Left lobe of liver (tissue), 2 donors: Measurements from ENCODE around the gene C1QTNF9B. TPM values are rescaled to one million over a fixed set of nuclear protein-coding genes. Genes with fewer than 3 reads are reported as not detected.
"Not testable (repeated sequence)": the region's sequence is repeated elsewhere in the genome, so short reads cannot be mapped to it uniquely, and the experiment has no call there.

Experiments used
- ATAC-seq: fragments of 200-7000 bp; cut with Tn5 transposase; one replicate; pipeline ENCODE4 v1.9.1; 2020; ENCODE audit warnings: mild to moderate bottlenecking, moderate library complexity
- DNase-seq: peaks from one replicate; pipeline ENCODE4 v3.0.0-alpha.2; 2020; ENCODE audit warnings: low spot score
- total RNA-seq: library from RNA; stranded (reverse); gene quantifications from one replicate; pipeline ENCODE4 v1.2.1, GENCODE V29; 2021
- donor health status: DM: no; HTN: no; CAD: no; lungs with moderate emphysema.
- donor health status: DM: no; HTN: yes; CAD: no.

The C1QTNF9B gene
- total RNA-seq, result not detected

DNA sequence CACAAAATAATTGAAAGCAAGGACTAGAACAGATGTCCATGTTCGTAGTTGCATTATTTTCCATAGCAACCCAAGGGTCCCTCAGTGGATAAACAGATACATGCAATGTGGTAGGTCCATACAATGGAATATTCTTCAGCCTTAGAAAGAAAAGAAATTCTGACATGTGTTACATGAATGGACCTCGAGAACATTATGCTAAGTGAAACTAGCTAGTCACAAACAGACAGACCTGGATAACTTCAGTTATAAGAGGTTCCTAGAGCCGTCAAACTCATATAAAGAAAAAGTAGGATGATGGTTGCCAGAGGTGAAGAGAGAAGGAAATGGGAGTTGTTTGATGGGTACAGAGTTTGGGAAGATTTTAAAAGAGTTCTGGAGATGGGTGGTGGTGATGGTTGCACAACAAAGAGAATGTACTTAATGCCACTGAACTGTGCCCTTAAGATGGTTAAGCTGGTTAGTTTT lies at the start of gene C1QTNF9B:
Gene C1QTNF9B, minus strand, starts transcription at position 51 of the 468 bp plus-strand sequence.
- not testable (repeated sequence) for DNase-seq, ATAC-seq

- ATAC-seq (no peak), DNase-seq (no peak)
Measured at GRCh38 chr13:23946900-23947299, 49.6 kb upstream of the C1QTNF9B start.

DNA sequence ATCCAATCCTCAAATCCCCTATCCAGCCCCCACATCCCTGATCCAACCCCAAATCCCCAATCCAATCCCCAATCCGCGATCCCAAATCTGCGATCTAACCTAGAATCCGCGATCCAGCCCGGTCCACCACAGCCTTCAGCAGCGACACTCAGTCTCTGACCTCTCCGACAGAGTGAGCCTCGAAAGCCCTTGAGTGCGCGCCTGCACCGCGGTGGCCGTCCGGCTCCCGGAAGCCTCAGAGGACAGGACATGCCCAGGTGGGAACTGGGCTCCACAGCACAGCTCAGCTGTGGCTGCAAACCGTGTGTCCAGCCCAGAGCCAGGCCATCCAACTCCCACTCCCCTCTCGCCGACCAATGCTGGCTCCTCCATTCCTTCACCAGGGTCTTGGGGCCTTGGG lies 48.8 kb upstream of the C1QTNF9B start:
- ATAC-seq (no peak), DNase-seq (no peak)

- ATAC-seq, result no peak
Measured at GRCh38 chr13:23945612-23946011, 48.3 kb upstream of the C1QTNF9B start.

DNA sequence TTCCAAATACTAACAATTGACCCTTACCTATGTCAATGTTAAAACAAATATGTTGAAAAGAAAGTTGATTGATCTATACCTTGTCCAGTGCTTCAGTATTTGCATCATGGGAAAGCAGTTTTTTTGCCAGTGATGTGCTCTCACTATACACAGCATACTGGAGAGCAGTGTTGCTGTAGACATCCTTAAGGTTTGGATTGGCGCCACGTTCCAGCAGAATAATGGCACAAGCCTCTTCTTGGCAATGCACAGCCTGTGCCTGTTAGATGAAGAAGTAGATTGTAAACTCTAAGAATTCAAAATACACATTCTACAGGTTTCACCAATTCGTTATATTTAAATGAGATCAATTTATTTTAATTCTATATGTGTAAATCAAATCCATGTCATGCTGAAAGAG lies 43.9 kb upstream of the C1QTNF9B start:
- DNase-seq (no peak), ATAC-seq (no peak)

More at GRCh38 chr13:23945612-23946011, 48.3 kb upstream of the C1QTNF9B start:
- DNase-seq, result no peak

DNA sequence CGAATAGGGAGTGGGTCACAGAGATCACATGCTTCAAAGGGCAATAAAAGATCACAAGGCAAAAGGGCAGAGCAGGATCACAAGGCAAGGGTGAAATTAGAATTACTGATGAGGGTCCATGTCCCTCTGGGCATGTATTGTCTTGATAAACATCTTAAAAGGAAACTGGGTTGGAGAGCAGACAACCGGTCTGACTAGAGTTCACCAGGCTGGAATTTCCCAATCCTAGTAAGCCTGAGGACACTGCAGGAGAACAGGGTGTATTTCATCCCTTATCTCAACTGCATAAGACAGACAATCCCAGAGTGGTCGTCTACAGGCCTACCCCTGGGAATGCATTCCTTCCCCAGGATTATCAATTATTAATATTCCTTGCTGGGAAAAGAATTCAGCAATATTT lies 42.4 kb upstream of the C1QTNF9B start:
- DNase-seq, ATAC-seq: not testable (repeated sequence)

GRCh38 chr13:23934520-23934919 lies 37.2 kb upstream of the C1QTNF9B start:
- DNase-seq, result no peak
- ATAC-seq, result no peak

DNA sequence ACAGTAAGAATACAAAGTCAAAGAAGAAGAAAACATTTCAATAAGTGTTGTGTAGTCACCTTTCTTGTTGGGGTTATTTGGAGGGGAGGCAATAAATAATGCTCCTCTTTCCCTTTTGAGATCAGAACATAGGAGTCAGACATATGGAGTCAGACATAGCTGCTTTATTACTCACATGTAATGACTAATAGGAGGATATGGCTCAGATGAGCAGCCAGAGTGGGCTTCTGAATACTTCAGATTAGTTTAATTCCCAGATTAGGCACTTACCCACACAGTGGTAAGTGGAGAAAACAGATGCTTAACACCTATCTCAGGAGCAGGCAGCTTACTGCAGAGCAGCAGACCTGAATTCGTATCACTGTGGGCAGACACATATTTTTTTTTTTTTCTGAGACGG lies 31.7 kb upstream of the C1QTNF9B start:
- DNase-seq, result no peak
- ATAC-seq, result no peak

DNA sequence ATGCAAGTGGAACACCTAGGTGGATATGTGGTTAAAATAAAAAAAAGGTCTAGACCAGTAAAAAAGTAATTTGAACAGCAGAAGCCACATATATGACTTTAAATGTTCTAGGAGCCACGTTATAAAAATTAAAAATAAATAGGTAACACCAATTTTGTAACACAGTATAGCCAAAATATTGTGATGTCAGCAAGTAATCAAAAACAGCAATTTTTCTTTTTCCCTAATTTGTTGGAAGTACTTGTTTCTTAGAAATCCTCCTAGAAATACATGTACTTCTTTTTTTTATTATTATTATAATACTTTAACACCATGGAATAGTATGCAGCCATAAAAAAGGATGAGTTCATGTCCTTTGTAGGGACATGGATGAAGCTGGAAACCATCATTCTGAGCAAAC lies 25.7 kb upstream of the C1QTNF9B start:
- DNase-seq (no peak), ATAC-seq (no peak)

DNA sequence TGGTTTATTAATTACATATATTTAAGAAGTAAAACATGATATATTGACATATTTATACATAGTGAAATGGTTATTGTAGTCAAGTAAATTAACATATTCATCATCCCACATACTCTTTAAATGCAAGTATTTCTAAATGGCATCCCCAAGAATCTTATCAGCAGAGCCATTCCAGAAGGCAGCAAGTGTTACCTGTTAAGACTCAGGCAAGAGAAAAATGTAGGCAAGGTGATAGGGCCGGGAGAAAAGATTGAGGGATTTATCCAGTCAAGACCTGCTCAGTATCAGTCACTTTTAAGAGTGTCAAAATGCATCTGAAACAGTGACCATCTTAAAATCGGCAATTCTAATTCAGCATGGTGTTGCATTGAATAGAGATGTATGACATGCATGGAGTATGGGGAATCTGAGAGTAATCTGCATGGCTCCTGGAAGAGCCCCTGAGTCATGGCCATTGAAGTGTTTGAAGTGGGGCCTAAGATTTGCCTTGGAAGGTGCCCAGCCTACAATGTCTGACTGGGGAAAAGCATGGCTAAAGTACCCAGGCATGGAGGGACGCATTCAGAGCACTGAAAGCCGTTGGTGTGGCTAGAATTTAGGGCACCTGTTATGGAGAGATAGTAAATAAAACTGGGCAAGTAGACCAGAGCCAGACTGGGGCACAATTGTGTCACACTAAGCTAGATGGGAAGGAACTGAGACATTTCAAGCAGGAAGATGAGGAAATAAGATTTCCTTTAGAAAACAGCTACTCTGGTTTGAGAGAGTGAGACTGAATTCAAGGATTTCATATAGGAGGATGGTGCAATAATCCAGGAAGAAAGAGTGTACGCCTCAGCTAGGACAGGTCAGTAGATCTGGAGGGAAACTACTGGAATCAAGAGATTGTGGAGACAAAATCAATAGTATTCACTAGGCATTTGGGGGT lies 25.0 kb upstream of the C1QTNF9B start:
- DNase-seq (no peak), ATAC-seq (no peak)

GRCh38 chr13:23921451-23921888 lies 24.2 kb upstream of the C1QTNF9B start:
- DNase-seq (no peak), ATAC-seq (peak; percentile 84)

GRCh38 chr13:23919006-23919405 lies 21.7 kb upstream of the C1QTNF9B start:
- DNase-seq (no peak), ATAC-seq (no peak)

- no peak for ATAC-seq
- no peak for DNase-seq
Measured at GRCh38 chr13:23918208-23918607, 20.9 kb upstream of the C1QTNF9B start.

GRCh38 chr13:23915308-23915707 lies 18.0 kb upstream of the C1QTNF9B start:
- DNase-seq (no peak), ATAC-seq (no peak)

DNA sequence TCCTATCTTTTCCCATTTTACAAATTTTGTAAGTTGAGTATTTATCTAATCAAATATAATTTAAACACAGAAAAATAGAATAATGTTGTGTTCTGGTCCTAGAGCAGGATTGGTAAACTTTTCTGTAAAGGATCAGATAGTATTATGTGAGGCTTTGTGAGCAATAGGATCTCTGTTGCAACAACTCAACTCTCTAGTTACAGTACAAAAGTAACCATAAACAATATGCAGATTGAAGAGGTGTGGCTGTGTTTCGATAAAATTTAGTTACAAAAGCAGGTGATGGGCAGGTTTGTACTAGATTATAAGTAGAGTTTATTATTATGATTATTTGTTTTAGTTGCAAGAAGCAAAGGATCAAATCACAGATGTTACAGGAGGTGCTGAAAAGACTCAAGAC lies 15.2 kb upstream of the C1QTNF9B start:
- DNase-seq (no peak), ATAC-seq (no peak)

- DNase-seq (no peak), ATAC-seq (no peak)
Measured at GRCh38 chr13:23909606-23910005, 12.3 kb upstream of the C1QTNF9B start.

GRCh38 chr13:23905766-23906165 lies 8.5 kb upstream of the C1QTNF9B start:
- ATAC-seq, result no peak

DNA sequence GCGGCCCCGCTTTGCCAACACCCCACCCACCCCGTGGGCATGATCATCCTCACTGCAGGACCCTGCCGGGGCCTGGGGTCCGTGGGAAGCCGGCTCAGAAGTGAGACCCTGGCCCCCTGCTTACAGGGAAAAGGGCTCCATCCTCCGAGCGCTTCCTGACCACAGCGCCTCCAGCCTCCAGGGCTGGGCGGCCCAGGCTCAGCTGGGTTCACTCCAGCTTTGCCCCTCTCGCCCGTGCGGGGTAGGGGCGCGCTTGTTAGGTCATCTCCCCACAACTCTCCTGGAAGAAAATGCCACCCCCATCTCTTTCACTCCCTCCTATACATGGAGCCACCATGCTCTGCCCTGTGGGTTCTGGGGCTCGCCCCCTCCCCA lies 6.6 kb upstream of the C1QTNF9B start:
- ATAC-seq, result no peak
- no peak for DNase-seq

More at GRCh38 chr13:23905766-23906165, 8.5 kb upstream of the C1QTNF9B start:
- DNase-seq, result no peak

GRCh38 chr13:23902975-23903905 lies 5.9 kb upstream of the C1QTNF9B start:
- no peak for DNase-seq
- peak; percentile 31 for ATAC-seq

DNA sequence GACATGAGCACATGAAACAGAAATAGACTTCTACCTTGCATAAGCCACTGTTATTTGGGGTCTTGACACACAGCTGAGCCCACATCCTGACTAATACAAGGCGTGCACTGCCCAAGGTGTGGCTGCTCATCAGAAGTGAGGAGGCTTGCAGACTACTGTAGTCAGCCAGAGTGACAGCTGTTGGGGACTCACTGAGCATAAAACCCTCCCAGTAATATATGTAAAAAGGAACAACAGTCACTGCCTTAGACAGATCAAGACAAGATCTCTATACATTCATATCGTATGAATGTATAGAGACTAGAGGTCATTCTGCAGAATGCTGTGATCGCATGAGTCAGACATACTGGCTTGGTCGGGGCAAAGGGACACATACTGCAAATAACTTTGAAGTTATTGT lies 4.1 kb upstream of the C1QTNF9B start:
- no peak for ATAC-seq
- DNase-seq, result no peak

- DNase-seq (no peak), ATAC-seq (peak; percentile 80)
Measured at GRCh38 chr13:23899555-23899954, 2.3 kb upstream of the C1QTNF9B start.
